ENCODE measurements around the gene RPEL1.
"Not testable (repeated sequence)": the region's sequence is repeated elsewhere in the genome, so short reads cannot be mapped to it uniquely, and the experiment has no call there.

RPEL1 gene

GRCh38 chr10:103204353-103205255, 41.1 kb upstream of the RPEL1 start:
- H3K27ac ChIP-seq (replicated peaks): no peak overlapping the region
- no peaks in the 10 kb centered on the region for H3K27me3 ChIP-seq (ENCODE audit: insufficient read depth, poor library complexity, severe bottlenecking)

DNA sequence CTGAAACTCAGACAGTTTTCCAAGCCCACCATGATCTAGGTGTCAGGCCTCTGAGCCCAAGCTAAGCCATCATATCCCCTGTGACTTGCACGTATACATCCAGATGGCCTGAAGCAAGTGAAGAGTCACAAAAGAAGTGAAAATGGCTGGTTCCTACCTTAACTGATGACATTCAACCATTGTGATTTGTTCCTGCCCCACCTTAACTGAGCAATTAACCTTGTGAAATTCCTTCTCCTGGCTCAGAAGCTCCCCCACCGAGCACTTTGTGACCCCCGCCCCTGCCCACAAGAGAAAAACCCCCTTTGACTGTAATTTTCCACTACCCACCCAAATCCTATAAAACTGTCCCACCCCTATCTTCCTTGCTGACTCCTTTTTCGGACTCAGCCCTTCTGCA, 40.3 kb upstream of the RPEL1 start:
- not testable (repeated sequence) for H3K4me3 ChIP-seq (replicated peaks; ENCODE audit: insufficient read depth, low read length); H3K27ac ChIP-seq (replicated peaks); DNase-seq (ENCODE audit: low read depth in 1 of 2, low spot score in 1 of 2); H3K27me3 ChIP-seq (ENCODE audit: insufficient read depth, poor library complexity, severe bottlenecking)

More at GRCh38 chr10:103204353-103205255, 41.1 kb upstream of the RPEL1 start:
- H3K4me3 ChIP-seq (replicated peaks; ENCODE audit: insufficient read depth, low read length): no peak overlapping the region
- no peak for TF ChIP-seq GABPA (IDR thresholded peaks at IDR 0.05; ENCODE audit: low read depth)
- TF ChIP-seq POLR2AphosphoS5 (IDR thresholded peaks at IDR 0.05; ENCODE audit: low read depth): no peak
- no peak for TF ChIP-seq REST (IDR thresholded peaks at IDR 0.05; ENCODE audit: insufficient replicate concordance, low read depth)
- TF ChIP-seq, protein P1, sequence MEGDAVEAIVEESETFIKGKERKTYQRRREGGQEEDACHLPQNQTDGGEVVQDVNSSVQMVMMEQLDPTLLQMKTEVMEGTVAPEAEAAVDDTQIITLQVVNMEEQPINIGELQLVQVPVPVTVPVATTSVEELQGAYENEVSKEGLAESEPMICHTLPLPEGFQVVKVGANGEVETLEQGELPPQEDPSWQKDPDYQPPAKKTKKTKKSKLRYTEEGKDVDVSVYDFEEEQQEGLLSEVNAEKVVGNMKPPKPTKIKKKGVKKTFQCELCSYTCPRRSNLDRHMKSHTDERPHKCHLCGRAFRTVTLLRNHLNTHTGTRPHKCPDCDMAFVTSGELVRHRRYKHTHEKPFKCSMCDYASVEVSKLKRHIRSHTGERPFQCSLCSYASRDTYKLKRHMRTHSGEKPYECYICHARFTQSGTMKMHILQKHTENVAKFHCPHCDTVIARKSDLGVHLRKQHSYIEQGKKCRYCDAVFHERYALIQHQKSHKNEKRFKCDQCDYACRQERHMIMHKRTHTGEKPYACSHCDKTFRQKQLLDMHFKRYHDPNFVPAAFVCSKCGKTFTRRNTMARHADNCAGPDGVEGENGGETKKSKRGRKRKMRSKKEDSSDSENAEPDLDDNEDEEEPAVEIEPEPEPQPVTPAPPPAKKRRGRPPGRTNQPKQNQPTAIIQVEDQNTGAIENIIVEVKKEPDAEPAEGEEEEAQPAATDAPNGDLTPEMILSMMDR (IDR thresholded peaks at IDR 0.05; ENCODE audit: insufficient read depth, low read length): no peak
- TF ChIP-seq SPI1 (IDR thresholded peaks at IDR 0.05; ENCODE audit: borderline replicate concordance, low read depth): no peak
- DNase-seq (ENCODE audit: low read depth in 1 of 2, low spot score in 1 of 2): no peak

DNA sequence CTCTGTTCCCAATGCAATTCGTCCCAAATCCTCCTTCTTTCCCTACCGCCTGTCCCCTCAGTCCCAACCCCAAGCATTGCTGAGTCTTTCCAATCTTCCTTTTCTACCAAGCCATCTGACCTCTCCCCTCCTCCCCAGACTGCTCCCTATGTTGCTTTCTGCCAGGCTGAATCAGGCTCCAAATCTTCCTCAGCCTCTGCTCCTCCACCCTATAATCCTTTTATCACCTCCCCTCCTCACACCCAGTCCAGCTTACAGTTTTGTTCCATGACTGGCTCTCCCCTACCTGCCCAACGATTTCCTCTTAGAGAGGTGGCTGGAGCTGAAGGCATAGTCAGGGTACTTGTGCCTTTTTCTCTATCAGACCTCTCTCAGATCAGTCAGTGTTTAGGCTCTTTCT, 39.0 kb upstream of the RPEL1 start:
- H3K27ac ChIP-seq (replicated peaks): not testable (repeated sequence)

GRCh38 chr10:103207141-103207540, 38.5 kb upstream of the RPEL1 start:
- Histone ChIP-seq H3K27ac (replicated peaks) (no peak overlapping the region), H3K4me3 (replicated peaks; ENCODE audit: insufficient read depth, low read length) (no peak overlapping the region), H3K27me3 (ENCODE audit: insufficient read depth, poor library complexity, severe bottlenecking) (no peaks in the 10 kb centered on the region)
- DNase-seq (ENCODE audit: low read depth in 1 of 2, low spot score in 1 of 2): no peak
- TF ChIP-seq SPI1 (IDR thresholded peaks at IDR 0.05; ENCODE audit: borderline replicate concordance, low read depth): no peak
- TF ChIP-seq, protein P1 (IDR thresholded peaks at IDR 0.05; ENCODE audit: insufficient read depth, low read length): no peak
- no peak for TF ChIP-seq REST (IDR thresholded peaks at IDR 0.05; ENCODE audit: insufficient replicate concordance, low read depth)
- TF ChIP-seq POLR2AphosphoS5 (IDR thresholded peaks at IDR 0.05; ENCODE audit: low read depth): no peak
- TF ChIP-seq GABPA (IDR thresholded peaks at IDR 0.05; ENCODE audit: low read depth): no peak

More for the DNA sequence above, 39.0 kb upstream of the RPEL1 start:
- not testable (repeated sequence) for DNase-seq (ENCODE audit: low read depth in 1 of 2, low spot score in 1 of 2); H3K4me3 ChIP-seq (replicated peaks; ENCODE audit: insufficient read depth, low read length); H3K27me3 ChIP-seq (ENCODE audit: insufficient read depth, poor library complexity, severe bottlenecking)

DNA sequence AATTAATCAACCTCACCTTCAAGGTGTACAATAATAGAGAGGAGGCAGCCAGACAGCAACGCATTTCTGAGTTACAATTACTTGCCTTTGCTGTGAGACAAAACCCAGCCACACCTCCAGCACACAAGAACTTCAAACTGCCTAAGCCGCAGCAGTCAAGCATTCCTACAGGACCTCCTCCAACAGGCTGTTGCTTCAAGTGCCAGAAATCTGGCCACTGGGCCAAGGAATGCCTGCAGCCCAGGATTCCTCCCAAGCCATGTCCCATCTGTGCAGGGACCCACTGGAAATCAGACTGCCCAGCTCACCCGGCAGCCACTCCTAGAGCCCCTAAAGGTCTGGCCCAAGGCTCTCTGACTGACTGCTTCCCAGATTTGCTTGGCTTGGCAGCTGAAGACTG, 38.0 kb upstream of the RPEL1 start:
- H3K27me3 ChIP-seq (ENCODE audit: insufficient read depth, poor library complexity, severe bottlenecking); DNase-seq (ENCODE audit: low read depth in 1 of 2, low spot score in 1 of 2); H3K4me3 ChIP-seq (replicated peaks; ENCODE audit: insufficient read depth, low read length); H3K27ac ChIP-seq (replicated peaks): not testable (repeated sequence)

DNA sequence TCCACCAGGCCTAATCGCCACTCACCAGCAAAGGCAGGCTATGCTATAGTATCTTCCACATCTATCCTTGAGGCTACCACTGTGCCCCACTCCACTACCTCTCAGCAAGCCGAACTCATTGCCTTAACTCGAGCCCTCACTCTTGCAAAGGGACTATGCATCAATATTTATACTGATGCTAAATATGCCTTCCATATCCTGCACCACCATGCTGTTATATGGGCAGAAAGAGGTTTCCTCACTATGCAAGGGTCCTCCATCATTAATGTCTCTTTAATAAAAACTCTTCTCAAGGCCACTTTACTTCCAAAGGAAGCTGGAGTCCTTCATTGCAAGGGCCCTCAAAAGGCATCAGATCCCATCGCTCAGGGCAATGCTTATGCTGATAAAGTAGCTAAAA, 35.4 kb upstream of the RPEL1 start:
- not testable (repeated sequence) for H3K27me3 ChIP-seq (ENCODE audit: insufficient read depth, poor library complexity, severe bottlenecking); H3K27ac ChIP-seq (replicated peaks); DNase-seq (ENCODE audit: low read depth in 1 of 2, low spot score in 1 of 2); H3K4me3 ChIP-seq (replicated peaks; ENCODE audit: insufficient read depth, low read length)

Data from HL-60 (cell line).